Activated CD4-positive, alpha-beta memory T cell treated with anti-CD3 and anti-CD28 coated beads, Interleukin-2, amount 10 ng/mL, durations not matched to agents 7 days and 5 days (primary cell): ENCODE measurements around the gene RPS5. TPM values are rescaled to one million over a fixed set of nuclear protein-coding genes. Genes with fewer than 3 reads are reported as not detected.
A peak's percentile ranks its signal among the peaks of the same experiment; 100 is the strongest.

Source experiments
- CTCF ChIA-PET: fragments of 350-600 bp; sonication (Branson Sonifier 250); formaldehyde crosslinking; loops from one replicate; lab custom pipeline; 2021; ENCODE audit warnings: antibody characterized with exemption, inconsistent platforms; lab: Charles Lee
- POLR2A ChIA-PET: fragments of 350-600 bp; sonication (Branson Sonifier 250); formaldehyde crosslinking; loops from one replicate; lab custom pipeline; 2021; ENCODE audit warnings: antibody characterized with exemption; lab: Charles Lee
- DNase-seq: peaks from one replicate; pipeline ENCODE4 v3.0.0-alpha.2; 2020
- H3K27ac Mint-ChIP-seq: one replicate; pipeline ENCODE4 v1.8.0; 2021; ENCODE audit warnings: mild to moderate bottlenecking, mixed read lengths
- H3K27me3 Mint-ChIP-seq: one replicate; pipeline ENCODE4 v1.8.0; 2021; ENCODE audit warnings: mixed read lengths
- H3K36me3 Mint-ChIP-seq: one replicate; pipeline ENCODE4 v1.8.0; 2021; ENCODE audit warnings: low read depth, mixed read lengths
- H3K4me1 Mint-ChIP-seq: one replicate; pipeline ENCODE4 v1.8.0; 2021; ENCODE audit warnings: mixed read lengths
- H3K4me3 Mint-ChIP-seq: one replicate; pipeline ENCODE4 v1.8.0; 2021; ENCODE audit warnings: mild to moderate bottlenecking, mixed read lengths
- H3K9me3 Mint-ChIP-seq: one replicate; pipeline ENCODE4 v1.8.0; 2021; ENCODE audit warnings: mixed read lengths
- total RNA-seq, 2 experiments: library from RNA; stranded (reverse); gene quantifications; one replicate each; pipeline ENCODE4 v1.2.3, GENCODE V29; 2021

The RPS5 gene
- total RNA-seq, 2 experiments from 2014 or later, result 785 to 801 TPM

GRCh38 chr19:58351990-58352755 lies 34.9 kb upstream of the RPS5 start:
- Mint-ChIP-seq H3K4me3 (no peak overlapping the region), H3K4me1 (peaks cover 35% of the 10 kb centered on the region), H3K36me3 (peaks cover 21% of the 10 kb centered on the region), H3K27me3 (peaks cover 4% of the 10 kb centered on the region), H3K27ac (no peak overlapping the region), H3K9me3 (no peaks in the 10 kb centered on the region)
- DNase-seq, result no peak
- CTCF ChIA-PET, result no interaction called here
- POLR2A ChIA-PET, result interaction anchor here (0.8 kb wide), 1 partner anchor 10 kb away, joined by 3 read pairs; no protein-coding TSS in a partner anchor

DNA sequence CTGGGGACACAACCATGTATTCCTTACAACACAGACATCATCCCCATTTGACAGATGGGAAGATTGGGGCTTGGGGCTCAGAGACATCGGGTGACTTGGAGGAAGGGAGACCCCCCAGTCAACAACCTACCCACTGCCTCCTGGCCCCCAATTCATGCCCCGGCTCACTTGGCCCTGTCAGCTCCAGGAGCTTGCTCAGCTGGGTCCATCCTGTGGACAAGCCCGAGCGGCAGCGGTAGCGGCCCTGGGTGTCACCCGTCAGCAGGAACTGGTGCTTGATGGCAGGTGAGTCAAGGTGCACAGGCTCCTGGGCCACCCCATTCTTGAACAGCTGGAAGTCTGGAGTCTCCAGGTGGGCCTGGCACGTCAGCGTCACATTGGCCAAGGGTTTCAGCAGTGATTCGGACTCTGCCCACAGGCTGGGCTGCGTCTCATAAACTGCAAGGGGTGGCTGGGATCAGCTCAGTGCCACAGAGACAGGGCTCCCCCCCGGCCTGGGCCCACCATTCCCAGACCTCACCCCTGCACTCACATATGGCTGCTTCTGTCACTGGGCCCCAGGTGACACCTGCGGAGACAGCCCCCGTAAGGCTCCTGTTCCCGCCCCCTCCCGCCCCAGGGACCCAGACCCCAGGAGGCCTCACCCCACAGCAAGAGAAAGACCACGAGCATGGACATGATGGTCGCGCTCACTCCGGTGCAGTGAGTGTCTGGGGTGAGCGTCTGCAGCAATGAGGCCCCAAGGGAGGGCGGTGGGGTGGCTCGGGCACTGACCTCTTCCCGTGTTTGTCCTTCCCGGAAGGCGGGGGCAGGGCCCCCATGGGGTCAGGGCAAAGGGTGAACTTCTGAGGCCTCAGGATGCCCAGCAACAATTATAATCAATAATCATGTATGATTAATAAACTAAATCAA lies 34.1 kb upstream of the RPS5 start, which contains the start of gene A1BG:
Gene A1BG (minus strand): TSS at position 733 of the 912 bp plus-strand sequence. CDS start 55 bp downstream, at position 678.
- peaks cover 31% of the 10 kb centered on the region for H3K4me1 Mint-ChIP-seq
- H3K36me3 Mint-ChIP-seq, result peaks cover 19% of the 10 kb centered on the region
- H3K27me3 Mint-ChIP-seq, result peaks cover 4% of the 10 kb centered on the region
- H3K27ac Mint-ChIP-seq, result no peak within 1 kb of the TSS
- CTCF ChIA-PET, result no interaction called here
- H3K9me3 Mint-ChIP-seq, result no peaks in the 10 kb centered on the region
- POLR2A ChIA-PET, result no interaction called here
- H3K4me3 Mint-ChIP-seq, result no peak within 1 kb of the TSS
- DNase-seq, result no peak

GRCh38 chr19:58353717-58354477 lies 33.2 kb upstream of the RPS5 start:
- ChIA-PET CTCF (no interaction called here), POLR2A (interaction anchor here (1.2 kb wide), 1 partner anchor 10 kb away, joined by 3 read pairs; no protein-coding TSS in a partner anchor)
- peaks cover 16% of the 10 kb centered on the region for H3K36me3 Mint-ChIP-seq
- no peak for DNase-seq
- peaks cover 23% of the 10 kb centered on the region for H3K4me1 Mint-ChIP-seq
- peaks cover 4% of the 10 kb centered on the region for H3K27me3 Mint-ChIP-seq
- no peak overlapping the region for H3K27ac Mint-ChIP-seq
- H3K9me3 Mint-ChIP-seq, result no peaks in the 10 kb centered on the region
- H3K4me3 Mint-ChIP-seq, result no peak overlapping the region

GRCh38 chr19:58354478-58355030 lies 32.5 kb upstream of the RPS5 start:
- peaks cover 12% of the 10 kb centered on the region for H3K36me3 Mint-ChIP-seq
- POLR2A ChIA-PET, result interaction anchor here (0.7 to 1.2 kb wide), 2 partner anchors 9 to 166 kb away, joined by 3 read pairs; no protein-coding TSS in a partner anchor
- peaks cover 18% of the 10 kb centered on the region for H3K4me1 Mint-ChIP-seq
- CTCF ChIA-PET, result no interaction called here
- no peak overlapping the region for H3K4me3 Mint-ChIP-seq
- no peak overlapping the region for H3K27ac Mint-ChIP-seq
- peaks cover 4% of the 10 kb centered on the region for H3K27me3 Mint-ChIP-seq
- H3K9me3 Mint-ChIP-seq, result no peaks in the 10 kb centered on the region
- no peak for DNase-seq

GRCh38 chr19:58355215-58355796 lies 31.8 kb upstream of the RPS5 start:
- Mint-ChIP-seq H3K4me1 (peaks cover 16% of the 10 kb centered on the region), H3K9me3 (no peaks in the 10 kb centered on the region), H3K27me3 (peaks cover 4% of the 10 kb centered on the region), H3K36me3 (peaks cover 9% of the 10 kb centered on the region), H3K4me3 (no peak overlapping the region), H3K27ac (no peak overlapping the region)
- no peak for DNase-seq
- POLR2A ChIA-PET, result interaction anchor here (1.2 to 2.8 kb wide), 3 partner anchors 8 to 164 kb away, joined by 3 to 16 read pairs (median 4); partner anchors contain the start of gene ZBTB45
- CTCF ChIA-PET, result no interaction called here

DNA sequence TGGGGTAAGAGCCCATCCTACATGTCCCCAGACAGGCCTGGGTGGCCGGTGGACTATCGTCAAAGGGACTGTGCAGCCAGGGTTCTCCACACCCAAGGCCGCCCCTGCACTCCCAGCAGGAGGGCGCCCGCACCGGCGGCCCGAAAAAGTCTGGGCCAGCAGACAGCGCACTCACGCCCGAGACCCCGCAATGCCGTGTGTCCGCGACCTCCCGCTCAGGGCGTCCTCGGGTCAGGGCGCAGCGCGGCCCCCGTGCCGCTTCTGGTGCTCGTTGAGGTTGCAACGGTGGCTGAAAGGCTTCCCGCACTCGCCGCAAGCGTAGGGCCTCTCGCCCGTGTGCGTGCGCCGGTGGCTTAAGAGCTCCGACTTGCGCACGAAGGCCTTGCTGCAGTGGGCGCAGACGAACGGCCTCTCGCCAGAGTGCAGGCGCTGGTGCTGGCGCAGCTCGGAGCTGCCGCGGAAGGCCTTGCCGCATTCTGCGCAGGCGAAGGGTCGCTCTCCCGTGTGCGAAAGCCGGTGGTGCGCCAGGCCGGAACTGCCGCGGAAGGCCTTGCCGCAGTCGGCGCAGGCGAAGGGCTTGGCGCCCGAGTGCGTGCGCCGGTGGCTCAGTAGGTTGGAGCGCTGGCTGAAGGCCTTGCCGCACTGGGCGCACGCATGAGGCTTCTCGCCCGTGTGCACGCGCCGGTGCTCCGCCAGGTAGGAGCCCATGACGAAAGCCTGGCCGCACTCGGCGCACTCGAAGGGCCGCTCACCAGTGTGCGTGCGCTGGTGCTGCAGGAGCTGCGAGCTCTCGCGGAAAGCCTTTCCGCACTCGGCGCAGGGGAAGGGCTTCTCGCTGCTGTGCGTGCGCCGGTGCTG lies 30.9 kb upstream of the RPS5 start:
- Mint-ChIP-seq H3K36me3 (peaks cover 3% of the 10 kb centered on the region), H3K27me3 (peaks cover 4% of the 10 kb centered on the region), H3K9me3 (no peaks in the 10 kb centered on the region), H3K27ac (no peak overlapping the region), H3K4me3 (peak overlapping the region; percentile 24), H3K4me1 (peaks cover 16% of the 10 kb centered on the region)
- peak; percentile 46 for DNase-seq
- ChIA-PET CTCF (interaction anchor here (0.7 kb wide), 1 partner anchor 173 kb away, joined by 3 read pairs; no protein-coding TSS in a partner anchor), POLR2A (interaction anchor here (0.8 to 2.8 kb wide), 6 partner anchors 9 to 173 kb away, joined by 3 to 16 read pairs (median 4); partner anchors contain the start of genes ZBTB45 and ZNF274)

DNA sequence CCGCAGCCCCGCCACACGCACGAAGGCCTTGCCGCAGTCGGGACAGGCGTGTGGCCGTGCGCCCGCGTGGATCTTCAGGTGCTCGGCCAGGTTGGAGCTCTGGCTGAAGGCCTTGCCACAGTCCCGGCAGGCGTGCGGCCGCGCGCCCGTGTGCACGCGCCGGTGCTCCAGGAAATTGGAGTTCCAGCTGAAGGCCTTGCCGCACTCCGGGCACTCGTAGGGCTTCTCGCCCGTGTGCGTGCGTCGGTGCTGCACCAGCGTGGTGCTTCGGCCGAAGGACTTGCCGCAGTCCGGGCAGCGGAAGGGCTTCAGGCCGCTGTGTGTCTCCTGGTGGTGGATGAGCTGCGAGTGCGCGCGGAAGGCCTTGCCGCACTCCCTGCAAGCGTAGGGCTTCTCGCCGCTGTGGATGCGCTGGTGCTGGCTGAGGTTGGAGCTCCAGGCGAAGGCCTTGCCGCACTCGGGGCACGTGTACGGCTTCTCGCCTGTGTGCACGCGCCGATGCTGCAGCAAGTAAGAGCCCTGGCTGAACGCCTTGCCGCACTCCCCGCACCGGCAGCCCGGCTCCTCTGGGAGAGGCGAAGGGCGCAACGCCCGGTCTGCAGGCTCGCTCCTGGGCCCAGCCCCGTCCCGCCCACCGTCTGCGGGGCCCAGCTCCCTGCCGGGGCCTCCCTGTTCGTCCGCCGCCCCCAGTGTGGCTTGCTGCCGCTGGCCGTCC lies 30.1 kb upstream of the RPS5 start:
- CTCF ChIA-PET, result interaction anchor here (0.7 kb wide), 1 partner anchor 173 kb away, joined by 3 read pairs; no protein-coding TSS in a partner anchor
- Mint-ChIP-seq H3K4me1 (peaks cover 17% of the 10 kb centered on the region), H3K4me3 (peak overlapping the region; percentile 24), H3K27me3 (peaks cover 4% of the 10 kb centered on the region), H3K27ac (no peak overlapping the region), H3K9me3 (no peaks in the 10 kb centered on the region), H3K36me3 (peaks cover 2% of the 10 kb centered on the region)
- POLR2A ChIA-PET, result interaction anchor here (0.9 to 2.8 kb wide), 5 partner anchors 10 to 173 kb away, joined by 3 to 16 read pairs (median 4); partner anchors contain the start of genes ZBTB45 and ZNF274
- DNase-seq, result no peak

- H3K4me3 Mint-ChIP-seq, result no peak overlapping the region
- ChIA-PET CTCF (no interaction called here), POLR2A (interaction anchor here (0.9 to 2.8 kb wide), 4 partner anchors 11 to 174 kb away, joined by 3 to 16 read pairs (median 4); partner anchors contain the start of gene ZNF274)
- H3K4me1 Mint-ChIP-seq, result peaks cover 20% of the 10 kb centered on the region
- no peak for DNase-seq
- H3K36me3 Mint-ChIP-seq, result peaks cover 3% of the 10 kb centered on the region
- H3K27me3 Mint-ChIP-seq, result peaks cover 4% of the 10 kb centered on the region
- no peak overlapping the region for H3K27ac Mint-ChIP-seq
- H3K9me3 Mint-ChIP-seq, result no peaks in the 10 kb centered on the region
These were observed 29.5 kb upstream of the RPS5 start for GRCh38 chr19:58357481-58358145.

GRCh38 chr19:58361900-58362271 lies 25.2 kb upstream of the RPS5 start:
- H3K27me3 Mint-ChIP-seq, result no peaks in the 10 kb centered on the region
- H3K4me3 Mint-ChIP-seq, result peak overlapping the region; percentile 89
- CTCF ChIA-PET, result interaction anchor here (1.3 to 3.1 kb wide), 2 partner anchors 14 to 18 kb away, joined by 5 to 15 read pairs; no protein-coding TSS in a partner anchor
- H3K36me3 Mint-ChIP-seq, result peaks cover 4% of the 10 kb centered on the region
- no peaks in the 10 kb centered on the region for H3K9me3 Mint-ChIP-seq
- peak overlapping the region; percentile 77 for H3K27ac Mint-ChIP-seq
- POLR2A ChIA-PET, result interaction anchor here (0.8 to 3.1 kb wide), 17 partner anchors 10 to 762 kb away, joined by 3 to 22 read pairs (median 6); partner anchors contain the start of genes RPS5, ZBTB45, ZNF274 and ZNF446
- peak; percentile 45 for DNase-seq
- H3K4me1 Mint-ChIP-seq, result peaks cover 17% of the 10 kb centered on the region
